Activated CD4-positive, alpha-beta T cell treated with anti-CD3 and anti-CD28 coated beads for 24 hours (primary cell): ENCODE measurements around the gene ETS1.
A peak's percentile ranks its signal among the peaks of the same experiment; 100 is the strongest.

Experiments
- DNase-seq, 2 donors: peaks; one replicate each; pipeline ENCODE4 v3.0.0-alpha.2; 2020; ENCODE audit warnings: low read depth in 2 of 2

Gene ETS1

GRCh38 chr11:128482512-128483191 lies 104.7 kb downstream of the ETS1 start:
- DNase-seq: no peak

- DNase-seq: no peak
Observed at GRCh38 chr11:128482092-128482491, 105.3 kb downstream of the ETS1 start.

- DNase-seq: no peak
Observed at GRCh38 chr11:128481135-128481534, 106.2 kb downstream of the ETS1 start.

GRCh38 chr11:128480665-128481064 lies 106.7 kb downstream of the ETS1 start:
- no peak for DNase-seq

GRCh38 chr11:128480066-128480465 lies 107.3 kb downstream of the ETS1 start:
- DNase-seq: no peak

GRCh38 chr11:128479144-128479543 lies 108.2 kb downstream of the ETS1 start:
- DNase-seq: no peak

GRCh38 chr11:128478305-128478704 lies 109.1 kb downstream of the ETS1 start:
- no peak for DNase-seq

GRCh38 chr11:128477811-128478210 lies 109.5 kb downstream of the ETS1 start:
- DNase-seq: no peak

- DNase-seq: no peak
Observed at GRCh38 chr11:128477278-128477677, 110.1 kb downstream of the ETS1 start.

- DNase-seq: no peak
Observed at GRCh38 chr11:128476729-128477128, 110.6 kb downstream of the ETS1 start.

- no peak for DNase-seq
Observed at GRCh38 chr11:128476049-128476448, 111.3 kb downstream of the ETS1 start.

- no peak for DNase-seq
Observed at GRCh38 chr11:128474036-128474874, 113.1 kb downstream of the ETS1 start.

- DNase-seq: no peak
Observed at GRCh38 chr11:128473636-128474035, 113.7 kb downstream of the ETS1 start.

- DNase-seq: peak in 1 of 2 donors; percentile 65
Observed at GRCh38 chr11:128472128-128473089, 114.9 kb downstream of the ETS1 start.

GRCh38 chr11:128471138-128471661 lies 116.2 kb downstream of the ETS1 start:
- no peak for DNase-seq

GRCh38 chr11:128470081-128470480 lies 117.3 kb downstream of the ETS1 start:
- DNase-seq: no peak

GRCh38 chr11:128469220-128469619 lies 118.1 kb downstream of the ETS1 start:
- no peak for DNase-seq

- DNase-seq: no peak
Observed at GRCh38 chr11:128468111-128468510, 119.2 kb downstream of the ETS1 start.

GRCh38 chr11:128467610-128468041 lies 119.7 kb downstream of the ETS1 start:
- no peak for DNase-seq

- DNase-seq: no peak
Observed at GRCh38 chr11:128467041-128467440, 120.3 kb downstream of the ETS1 start.

GRCh38 chr11:128465946-128466705 lies 121.2 kb downstream of the ETS1 start:
- no peak for DNase-seq
